ENCODE results near the gene SLC4A1AP. TPM values are rescaled to one million over a fixed set of nuclear protein-coding genes. Genes with fewer than 3 reads are reported as not detected.

Gene SLC4A1AP
- total RNA-seq, 2 donors from 2014 or later: 16.1 to 17.1 TPM

GRCh38 chr2:27645197-27645596 is 18.5 kb upstream of the SLC4A1AP start:
- H3K36me3 ChIP-seq: peaks cover 6% of the 10 kb centered on the region

GRCh38 chr2:27647289-27647688 is 16.4 kb upstream of the SLC4A1AP start:
- Histone ChIP-seq H3K4me3 (no peak overlapping the region), H3K4me1 (no peaks in the 10 kb centered on the region), H3K9ac (ENCODE audit: low read depth in 2 of 2, low read length in 2 of 2) (no peak overlapping the region), H3K9me3 (no peaks in the 10 kb centered on the region), H3K27ac (no peak overlapping the region), H3K36me3 (peaks cover 8% of the 10 kb centered on the region), H3K27me3 (no peaks in the 10 kb centered on the region)
- DNase-seq: no peak
- TF ChIP-seq CTCF (IDR thresholded peaks at IDR 0.05): no peak
- intact Hi-C loops (cut with DNase I): no loop called here

More at GRCh38 chr2:27645197-27645596, 18.5 kb upstream of the SLC4A1AP start:
- Histone ChIP-seq H3K27ac (no peak overlapping the region), H3K27me3 (no peaks in the 10 kb centered on the region), H3K4me3 (no peak overlapping the region), H3K4me1 (no peaks in the 10 kb centered on the region), H3K9ac (ENCODE audit: low read depth in 2 of 2, low read length in 2 of 2) (no peak overlapping the region), H3K9me3 (no peaks in the 10 kb centered on the region)
- intact Hi-C loops (cut with DNase I): no loop called here
- DNase-seq: no peak
- no peak for TF ChIP-seq CTCF (IDR thresholded peaks at IDR 0.05)

GRCh38 chr2:27647737-27648136 is 16.0 kb upstream of the SLC4A1AP start:
- no peak for TF ChIP-seq CTCF (IDR thresholded peaks at IDR 0.05)
- Histone ChIP-seq H3K27ac (no peak overlapping the region), H3K9me3 (no peaks in the 10 kb centered on the region), H3K4me3 (no peak overlapping the region), H3K27me3 (no peaks in the 10 kb centered on the region), H3K4me1 (no peaks in the 10 kb centered on the region), H3K9ac (ENCODE audit: low read depth in 2 of 2, low read length in 2 of 2) (no peak overlapping the region), H3K36me3 (peaks cover 9% of the 10 kb centered on the region)
- intact Hi-C loops (cut with DNase I): no loop called here
- DNase-seq: no peak

- H3K9me3 ChIP-seq: no peaks in the 10 kb centered on the region
- H3K9ac ChIP-seq (ENCODE audit: low read depth in 2 of 2, low read length in 2 of 2): no peak overlapping the region
- no peaks in the 10 kb centered on the region for H3K27me3 ChIP-seq
- no peak for TF ChIP-seq CTCF (IDR thresholded peaks at IDR 0.05)
- no peaks in the 10 kb centered on the region for H3K4me1 ChIP-seq
- H3K4me3 ChIP-seq: no peak overlapping the region
- no peak overlapping the region for H3K27ac ChIP-seq
- intact Hi-C loops (cut with DNase I): no loop called here
- DNase-seq: no peak
- H3K36me3 ChIP-seq: peaks cover 9% of the 10 kb centered on the region
These were observed 12.6 kb upstream of the SLC4A1AP start for GRCh38 chr2:27651056-27651455.

- intact Hi-C loops (cut with DNase I): no loop called here
- no peak for TF ChIP-seq CTCF (IDR thresholded peaks at IDR 0.05)
- Histone ChIP-seq H3K4me3 (no peak overlapping the region), H3K27me3 (no peaks in the 10 kb centered on the region), H3K9ac (ENCODE audit: low read depth in 2 of 2, low read length in 2 of 2) (no peak overlapping the region), H3K36me3 (peaks cover 12% of the 10 kb centered on the region), H3K27ac (no peak overlapping the region), H3K4me1 (no peaks in the 10 kb centered on the region), H3K9me3 (no peaks in the 10 kb centered on the region)
- DNase-seq: no peak
These were observed 11.3 kb upstream of the SLC4A1AP start for GRCh38 chr2:27652341-27652740.

- no peak overlapping the region for H3K27ac ChIP-seq
- no peak for TF ChIP-seq CTCF (IDR thresholded peaks at IDR 0.05)
- H3K9me3 ChIP-seq: no peaks in the 10 kb centered on the region
- intact Hi-C loops (cut with DNase I): no loop called here
- H3K36me3 ChIP-seq: peaks cover 12% of the 10 kb centered on the region
- no peak for DNase-seq
- H3K4me3 ChIP-seq: no peak overlapping the region
- H3K27me3 ChIP-seq: no peaks in the 10 kb centered on the region
- no peaks in the 10 kb centered on the region for H3K4me1 ChIP-seq
- no peak overlapping the region for H3K9ac ChIP-seq (ENCODE audit: low read depth in 2 of 2, low read length in 2 of 2)
These were observed 10.9 kb upstream of the SLC4A1AP start for GRCh38 chr2:27652790-27653189.

Data from colonic mucosa (tissue), 4 donors.